Cerebellar nuclear complex (tissue), 1 donor: ENCODE data around the gene CERS6.

Experiments
- DNase-seq, 2 experiments: peaks; one replicate each; lab custom pipeline; 2025; lab: John Stamatoyannopoulos, UW

CERS6 gene

DNA sequence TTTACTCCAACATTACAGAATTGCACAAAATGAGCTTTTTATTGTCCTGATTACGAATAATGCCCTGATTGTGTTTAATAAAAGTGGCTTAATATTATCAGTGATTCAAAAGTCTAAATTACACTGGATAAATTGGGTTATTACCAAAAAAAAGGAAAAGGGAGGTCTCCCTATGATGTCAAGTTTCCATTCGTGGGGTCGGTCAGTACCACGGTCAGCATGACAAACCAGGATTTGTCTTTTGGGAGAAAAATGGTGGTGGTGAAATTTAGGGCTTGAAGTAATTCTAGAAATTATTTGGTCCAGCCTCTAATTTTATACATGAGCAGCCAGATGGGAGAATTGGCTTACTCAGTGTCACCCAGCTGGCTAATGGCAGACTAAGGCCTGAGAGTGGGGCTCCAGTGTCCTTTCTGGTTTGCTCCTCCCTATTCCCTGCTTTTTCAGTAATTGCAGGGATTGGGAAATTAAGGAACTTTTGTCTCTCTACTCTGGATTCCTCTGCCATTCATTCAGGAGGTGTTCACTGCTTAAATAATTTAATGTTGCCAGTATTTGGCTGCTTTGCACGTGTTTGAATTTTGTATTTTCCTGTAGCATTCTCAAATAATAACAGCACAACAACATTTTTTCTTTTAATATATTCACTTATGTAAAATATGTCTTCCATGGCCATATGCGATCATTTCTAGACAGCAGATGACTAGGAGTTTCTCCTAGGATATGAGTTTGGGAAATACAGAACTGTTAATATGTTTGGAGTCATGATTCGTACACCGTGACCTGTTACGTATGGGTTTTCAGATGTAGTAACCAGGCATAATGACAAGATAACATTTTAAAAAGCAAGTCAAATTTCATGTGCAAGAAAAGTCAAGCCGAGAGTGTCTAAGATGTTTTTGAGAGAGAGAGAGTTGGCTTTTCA, 217.5 kb downstream of the CERS6 start:
- DNase-seq = peak in 1 of 2 experiments; percentile 32

DNA sequence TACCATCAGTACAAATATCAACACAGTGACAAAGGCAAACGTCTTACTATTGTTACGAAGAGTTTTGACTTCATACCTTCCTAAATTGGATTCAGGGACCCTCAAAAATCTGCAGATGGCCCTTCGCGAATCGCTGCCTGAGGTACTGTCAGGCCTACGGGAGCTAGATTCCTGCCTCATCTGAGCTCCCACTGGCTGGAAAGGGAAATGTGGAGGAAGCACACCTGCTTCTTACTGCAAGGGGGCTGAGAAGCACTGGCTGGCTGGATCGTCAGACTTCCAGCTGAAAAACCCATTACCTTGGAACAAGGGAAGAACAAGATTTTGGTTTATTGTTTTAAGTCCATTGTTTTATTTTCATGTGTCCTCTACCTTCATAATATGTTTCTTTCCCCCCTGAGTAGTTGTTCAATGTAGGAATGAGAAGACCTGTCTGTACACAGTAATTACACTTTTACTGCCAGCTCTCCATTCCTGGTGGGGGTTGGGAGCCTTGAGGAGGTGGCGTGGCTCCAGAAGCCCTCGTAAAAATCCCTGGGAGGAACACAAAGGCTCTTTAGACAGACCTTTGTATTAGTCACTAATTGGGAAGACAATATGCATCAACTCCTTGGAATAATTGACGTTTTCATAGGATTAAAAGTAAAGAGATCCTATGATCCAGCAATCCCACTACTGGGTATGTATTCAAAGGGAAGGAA, 222.2 kb downstream of the CERS6 start:
- DNase-seq = no peak

DNA sequence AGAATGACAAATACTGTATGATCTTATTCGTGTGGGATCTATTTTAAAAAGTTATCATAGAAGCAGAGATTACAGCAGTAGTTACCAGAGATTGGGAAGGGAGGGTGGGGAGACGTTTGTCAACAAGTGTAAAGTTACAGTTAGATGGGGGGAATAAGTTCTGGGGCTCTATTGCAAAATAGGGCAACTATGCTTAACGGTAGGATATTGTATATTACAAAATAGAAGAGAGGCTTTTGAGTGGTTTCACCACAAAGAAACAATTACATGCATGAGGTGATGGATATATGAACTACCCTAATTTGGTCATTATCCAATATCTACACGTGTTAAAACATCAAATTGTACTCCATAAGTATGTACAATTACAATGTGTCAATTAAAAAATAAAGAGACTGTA, 223.0 kb downstream of the CERS6 start:
- no peak for DNase-seq

DNA sequence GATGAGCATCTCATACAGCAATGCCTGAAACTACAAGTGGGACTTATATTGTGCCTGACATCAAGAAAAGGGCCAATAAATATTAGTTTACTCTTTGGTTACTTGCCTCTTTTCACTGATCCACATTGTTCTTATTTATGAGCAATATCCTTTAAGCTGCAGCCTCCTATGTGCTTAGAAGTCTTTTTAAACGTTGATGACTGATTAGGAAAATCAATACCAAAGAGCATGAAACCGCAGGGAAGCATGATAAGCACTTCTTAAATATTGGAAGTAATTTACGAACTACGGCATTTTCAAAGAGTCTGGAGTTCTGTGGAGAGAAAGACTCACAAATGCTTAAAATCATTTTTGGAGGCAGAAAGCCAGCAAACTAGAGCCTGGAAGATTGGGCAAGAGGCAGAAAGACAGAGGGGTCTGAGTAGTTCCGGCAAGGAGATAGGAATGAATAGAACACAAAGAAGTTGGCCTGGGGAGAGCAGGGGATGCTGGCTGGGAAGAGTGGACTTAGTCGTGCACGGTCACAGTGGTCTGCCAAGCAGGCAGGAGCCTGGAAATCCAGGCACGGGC, 223.8 kb downstream of the CERS6 start:
- no peak for DNase-seq

DNA sequence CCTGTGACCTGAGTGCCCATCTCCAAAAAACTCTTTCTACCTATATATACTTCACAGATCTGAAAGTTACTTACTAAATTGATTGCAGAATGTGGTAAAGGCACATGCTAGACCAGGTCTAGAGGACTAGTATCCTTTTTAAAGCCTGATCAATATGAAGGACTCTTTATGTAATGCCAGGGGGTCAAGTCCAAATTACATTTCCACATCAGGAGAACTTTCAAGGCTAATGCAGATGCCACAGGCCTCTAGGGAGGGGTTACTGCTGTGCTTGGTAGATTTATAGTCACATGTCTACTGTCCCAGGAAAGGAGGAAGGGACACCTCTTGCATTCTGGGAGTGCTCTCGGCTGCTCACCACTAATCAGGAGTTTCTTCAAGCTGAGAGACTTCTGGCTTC, 227.9 kb downstream of the CERS6 start:
- no peak for DNase-seq

DNA sequence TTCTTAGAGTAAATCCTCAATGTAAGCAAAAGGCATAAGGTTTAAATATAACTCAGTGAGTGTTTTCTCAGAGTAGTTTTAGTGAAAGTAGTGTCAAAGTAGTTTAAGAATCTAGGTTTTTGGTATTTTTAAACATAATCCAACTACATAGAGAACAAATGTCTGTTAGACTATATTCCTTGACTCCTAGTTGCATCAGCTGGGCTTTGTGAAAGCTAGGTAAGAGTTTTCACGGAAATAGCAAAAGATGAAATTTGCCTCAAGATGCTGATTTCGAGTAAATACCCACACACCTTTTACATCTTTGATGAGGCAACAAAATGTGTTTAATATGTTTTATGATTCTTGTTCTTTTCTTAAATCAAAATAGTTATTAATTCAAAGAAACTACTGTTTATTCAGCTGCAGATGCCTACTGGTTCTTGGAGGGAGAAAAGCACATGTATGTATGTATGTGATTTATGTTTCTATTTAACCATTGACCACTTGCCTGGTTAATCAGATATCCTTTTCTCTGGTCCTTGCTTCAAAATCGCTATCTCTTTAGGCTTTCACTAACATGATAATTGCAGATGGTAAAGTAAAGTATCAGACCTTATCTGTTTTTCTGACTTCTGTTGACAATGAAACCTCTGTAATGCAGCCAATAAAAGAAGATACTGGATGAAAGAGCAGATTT, 229.0 kb downstream of the CERS6 start:
- no peak for DNase-seq

DNA sequence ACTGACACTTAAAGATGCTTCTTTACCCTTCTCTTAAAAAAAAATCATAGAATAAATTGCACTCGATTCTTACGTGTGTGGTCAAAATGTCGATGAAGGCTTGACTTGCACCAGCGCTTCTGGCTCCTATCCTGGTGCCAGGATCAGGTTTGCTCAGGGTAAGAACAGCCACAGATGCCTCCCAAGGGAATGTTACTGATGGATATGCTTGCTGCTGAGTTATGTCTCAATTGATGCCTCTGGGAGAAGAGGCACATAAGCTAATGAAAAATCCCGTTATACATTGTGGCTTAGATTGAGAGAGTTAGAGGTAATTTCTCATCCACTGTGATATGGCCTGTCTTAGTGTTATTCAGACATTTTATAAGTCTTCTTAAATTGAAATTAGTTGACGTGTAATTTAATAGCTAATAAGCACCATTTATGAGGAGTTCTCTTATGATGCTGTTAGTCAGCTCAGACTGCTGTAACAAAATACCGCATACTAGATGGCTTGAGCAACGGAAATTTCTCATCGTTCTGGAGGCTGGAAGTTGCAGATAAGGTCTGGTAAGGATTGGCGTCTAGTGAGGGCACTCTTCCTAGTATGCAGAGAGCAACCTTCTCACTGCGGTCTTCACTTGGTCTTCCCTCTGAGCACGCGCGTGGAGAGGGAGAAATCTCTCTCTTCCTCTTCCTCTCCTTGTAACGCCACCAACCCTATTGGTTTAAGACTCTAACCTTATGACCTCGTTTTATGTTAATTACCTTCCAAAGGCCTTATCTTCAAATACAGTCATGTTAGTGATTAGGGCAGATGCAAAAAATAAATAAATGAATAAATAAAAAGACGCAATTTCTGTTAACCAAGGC, 229.8 kb downstream of the CERS6 start:
- no peak for DNase-seq

DNA sequence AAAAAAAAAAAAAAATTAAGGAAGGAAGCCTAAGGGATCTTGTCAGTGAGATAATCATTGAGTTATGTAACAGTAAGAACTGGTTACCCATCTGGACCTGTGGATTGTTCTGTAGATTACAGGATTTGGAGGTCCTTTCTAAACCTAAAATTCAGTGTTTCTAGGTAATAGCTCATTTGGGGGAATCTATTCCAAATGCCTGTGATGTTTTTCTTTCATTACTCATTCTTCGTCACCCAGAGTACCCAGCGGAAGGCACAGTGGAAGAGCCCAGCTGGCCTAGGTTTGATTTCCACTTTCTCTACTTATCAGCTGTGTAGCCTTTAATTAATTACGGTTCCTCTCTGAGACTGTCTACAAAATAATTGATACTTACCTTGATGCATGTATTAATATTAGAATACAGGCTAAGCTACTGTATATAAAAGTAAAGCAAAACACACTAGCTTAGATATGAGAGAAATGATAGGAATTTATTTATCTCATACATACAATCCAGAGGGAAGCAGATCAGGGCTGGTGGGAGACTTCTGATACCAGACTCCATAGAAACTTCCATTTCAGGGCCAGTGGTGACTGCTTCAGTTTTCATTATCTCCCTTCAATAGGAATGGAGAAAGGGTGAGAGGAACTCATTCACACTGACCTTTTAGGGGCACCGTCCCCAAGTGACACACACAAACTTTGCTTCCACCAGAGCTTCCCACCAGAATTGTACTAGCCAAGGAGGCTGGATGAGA, 230.6 kb downstream of the CERS6 start:
- no peak for DNase-seq

DNA sequence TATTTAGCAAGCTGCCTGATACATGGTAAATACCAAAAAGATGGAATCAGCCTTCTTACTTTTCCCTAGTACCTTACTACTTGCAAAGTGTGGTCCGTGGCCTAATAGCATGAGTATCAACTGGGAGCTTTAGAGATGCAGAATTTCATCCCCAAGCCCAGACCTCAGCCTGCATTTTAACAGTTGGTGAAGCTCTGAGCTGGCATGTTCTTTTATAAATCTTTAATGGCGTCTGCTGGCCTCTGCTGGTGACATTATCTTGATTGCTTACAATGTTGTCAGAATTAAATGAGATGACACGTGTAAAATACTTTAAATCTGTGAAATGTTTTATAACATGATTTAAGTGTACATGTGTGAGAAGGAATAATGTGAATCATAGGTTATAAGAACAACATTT, 231.2 kb downstream of the CERS6 start:
- no peak for DNase-seq

DNA sequence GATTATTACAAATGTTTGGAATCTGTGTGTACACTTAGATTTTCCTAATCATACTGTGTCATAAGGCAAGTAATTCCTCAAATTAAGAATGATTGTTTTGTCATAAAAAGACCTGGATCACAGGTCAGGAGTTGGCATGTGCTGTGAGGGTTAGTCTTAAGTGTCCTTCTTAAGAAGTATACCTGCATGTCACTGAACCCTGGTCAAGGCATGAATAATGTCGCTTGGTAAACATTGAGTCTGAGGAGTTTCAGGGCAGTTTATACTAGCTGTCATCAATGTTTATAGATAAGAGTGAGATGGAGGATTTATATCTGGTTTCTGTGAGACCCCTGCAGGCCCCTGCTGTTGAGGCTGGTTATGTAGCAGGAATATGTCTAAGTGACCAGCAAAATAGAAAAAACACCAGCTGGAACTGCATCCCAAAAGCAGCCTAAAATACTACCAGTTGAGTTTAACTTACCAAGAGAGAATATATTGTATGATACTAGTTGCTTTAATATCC, 234.4 kb downstream of the CERS6 start:
- DNase-seq = no peak

DNA sequence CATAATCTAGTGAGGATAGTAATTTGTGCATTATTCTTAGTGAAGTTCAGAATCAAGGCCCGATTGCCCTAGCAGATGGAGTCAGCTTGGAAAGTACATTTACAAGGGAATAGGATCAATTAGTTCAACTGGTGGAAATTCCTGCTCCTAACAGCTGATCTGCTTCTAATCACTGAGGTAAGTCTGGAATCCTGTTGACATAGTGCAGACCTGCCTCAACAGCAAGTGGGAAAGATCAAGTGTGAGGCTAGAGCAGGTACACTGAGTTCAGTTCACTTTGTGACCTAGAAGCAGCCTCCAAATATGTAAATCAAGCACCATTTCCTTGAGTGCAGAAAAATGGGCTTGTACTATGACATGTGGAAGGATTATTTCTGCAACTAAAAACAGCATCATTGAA, 235.1 kb downstream of the CERS6 start:
- DNase-seq = no peak

DNA sequence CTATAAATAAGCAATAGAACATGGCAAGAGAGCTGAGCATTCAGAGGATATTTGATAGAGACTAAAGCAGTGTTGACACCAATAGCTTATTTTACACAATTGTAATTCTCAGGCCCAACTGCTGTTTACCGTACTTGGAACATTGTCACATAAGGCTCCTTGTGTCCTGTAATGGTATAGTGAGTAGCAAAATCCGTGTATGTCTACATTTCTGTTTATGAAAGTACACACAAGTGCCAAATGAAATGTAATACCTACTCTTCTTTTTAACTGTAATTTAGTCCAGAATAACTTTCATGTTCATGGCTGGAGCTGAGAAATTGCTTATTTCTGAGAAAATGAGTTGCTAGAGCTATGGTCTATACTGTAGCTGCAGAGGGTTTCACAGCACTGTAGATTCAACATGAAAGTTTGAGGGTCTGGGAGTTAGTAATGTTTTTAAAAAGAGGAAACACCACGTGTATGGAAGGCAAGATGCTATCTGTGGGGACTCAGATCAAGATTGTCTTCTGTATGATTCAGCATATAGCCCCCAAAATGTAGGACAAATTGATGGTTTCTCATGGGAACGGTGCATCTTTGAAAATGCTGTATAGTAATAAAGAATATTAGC, 236.2 kb downstream of the CERS6 start:
- DNase-seq = no peak

DNA sequence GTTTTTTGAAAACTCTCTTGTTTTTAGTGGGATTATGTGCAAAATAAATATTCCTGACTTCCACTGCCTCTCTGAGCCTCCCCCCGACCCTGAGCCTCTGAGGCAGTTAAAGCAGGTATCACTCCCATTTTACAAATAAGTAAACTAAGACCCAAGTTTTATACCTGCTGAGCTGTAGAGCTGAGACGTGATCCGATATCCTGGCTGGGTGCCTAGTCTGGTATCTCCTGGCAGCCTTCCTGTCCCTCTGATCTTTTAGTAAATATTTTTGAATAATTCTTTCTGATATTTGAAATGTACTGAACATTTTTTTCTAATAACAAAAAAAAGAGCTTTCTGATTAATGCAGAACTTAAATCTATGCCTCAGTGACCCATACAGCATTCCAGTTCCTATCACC, 238.1 kb downstream of the CERS6 start:
- no peak for DNase-seq

DNA sequence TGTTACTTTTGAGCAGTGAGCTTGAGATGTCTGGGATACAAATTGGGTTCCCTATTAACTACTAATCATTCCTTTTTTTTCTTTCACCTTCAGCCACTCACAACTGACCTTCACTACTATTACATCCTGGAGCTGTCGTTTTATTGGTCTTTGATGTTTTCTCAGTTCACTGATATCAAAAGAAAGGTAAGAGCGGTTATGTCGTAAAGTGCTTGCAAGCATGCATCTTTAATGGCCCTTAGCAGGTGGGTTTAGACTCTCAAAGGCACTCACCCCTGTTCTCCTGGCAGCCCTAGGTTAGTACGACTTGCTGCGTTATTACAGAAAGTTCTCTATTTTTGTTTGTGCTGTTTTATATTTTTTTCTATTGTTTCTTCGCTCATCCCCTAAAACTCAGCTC, 238.8 kb downstream of the CERS6 start:
- DNase-seq = no peak

DNA sequence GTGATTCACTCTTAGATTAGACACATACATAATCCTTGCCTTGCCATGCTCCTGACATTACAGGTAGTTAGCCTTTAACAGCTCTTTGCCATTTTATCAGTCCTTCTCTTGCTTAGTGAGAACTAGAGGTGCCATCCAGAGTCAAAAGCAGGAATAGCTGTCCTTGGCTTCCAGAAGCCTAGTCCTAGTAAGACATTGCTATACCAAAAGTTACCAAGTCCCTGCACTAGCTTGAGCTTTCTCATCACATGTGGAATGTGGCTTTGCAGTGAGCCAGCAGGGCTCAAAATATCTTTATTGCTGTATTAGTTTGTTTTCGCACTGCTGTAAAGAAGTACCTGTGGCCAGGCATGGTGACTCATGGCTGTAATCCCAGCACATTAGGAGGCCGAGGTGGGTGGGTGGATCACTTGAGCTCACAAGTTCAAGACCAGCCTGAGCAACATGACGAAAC, 241.6 kb downstream of the CERS6 start:
- DNase-seq = no peak

DNA sequence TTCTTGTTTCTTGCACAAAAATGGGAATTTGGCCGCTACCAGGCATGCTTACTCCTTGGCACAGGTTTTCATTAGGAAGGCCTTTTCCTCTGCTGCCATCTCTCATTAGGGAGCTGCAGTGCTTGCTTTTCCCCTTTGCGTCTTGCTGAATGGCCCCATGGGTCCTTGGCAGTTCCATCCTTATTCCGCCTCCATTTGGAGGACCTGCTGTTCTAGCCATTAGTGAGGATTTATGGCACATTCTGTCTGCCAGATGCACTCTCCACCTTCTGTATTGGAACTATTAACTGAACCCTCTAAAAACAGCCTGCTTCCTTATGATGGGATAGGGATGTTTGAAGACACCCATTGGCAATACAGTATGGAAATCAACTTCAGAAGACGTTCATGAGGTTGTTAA, 242.9 kb downstream of the CERS6 start:
- DNase-seq = peak in 1 of 2 experiments; percentile 47

DNA sequence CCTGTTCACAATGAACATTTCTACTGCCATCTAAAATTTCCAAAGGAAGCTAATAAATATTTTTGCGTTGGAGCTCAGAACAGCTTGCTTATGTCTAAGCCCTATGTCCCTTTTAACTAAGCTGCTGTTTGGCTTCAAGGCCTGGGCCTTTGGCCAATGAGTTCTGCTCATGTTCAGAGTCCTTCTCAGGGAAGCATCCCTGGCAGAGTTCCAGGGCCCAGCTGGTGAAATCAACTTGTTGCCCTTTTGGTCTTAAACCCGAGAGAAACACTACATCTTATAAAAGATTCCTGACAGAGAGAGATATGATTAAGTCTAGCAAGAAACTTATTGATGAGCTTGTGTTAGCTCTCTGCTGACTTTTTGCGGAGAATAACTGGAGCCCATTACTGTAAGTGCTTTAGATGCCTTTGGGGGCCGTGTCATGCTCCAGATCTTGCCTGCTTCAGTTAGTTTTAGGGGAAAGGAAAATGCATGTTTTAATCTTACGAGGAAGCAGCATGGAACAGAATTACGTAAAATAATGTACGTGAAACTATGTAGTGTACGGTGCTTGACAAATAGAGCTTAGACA, 243.9 kb downstream of the CERS6 start:
- no peak for DNase-seq

DNA sequence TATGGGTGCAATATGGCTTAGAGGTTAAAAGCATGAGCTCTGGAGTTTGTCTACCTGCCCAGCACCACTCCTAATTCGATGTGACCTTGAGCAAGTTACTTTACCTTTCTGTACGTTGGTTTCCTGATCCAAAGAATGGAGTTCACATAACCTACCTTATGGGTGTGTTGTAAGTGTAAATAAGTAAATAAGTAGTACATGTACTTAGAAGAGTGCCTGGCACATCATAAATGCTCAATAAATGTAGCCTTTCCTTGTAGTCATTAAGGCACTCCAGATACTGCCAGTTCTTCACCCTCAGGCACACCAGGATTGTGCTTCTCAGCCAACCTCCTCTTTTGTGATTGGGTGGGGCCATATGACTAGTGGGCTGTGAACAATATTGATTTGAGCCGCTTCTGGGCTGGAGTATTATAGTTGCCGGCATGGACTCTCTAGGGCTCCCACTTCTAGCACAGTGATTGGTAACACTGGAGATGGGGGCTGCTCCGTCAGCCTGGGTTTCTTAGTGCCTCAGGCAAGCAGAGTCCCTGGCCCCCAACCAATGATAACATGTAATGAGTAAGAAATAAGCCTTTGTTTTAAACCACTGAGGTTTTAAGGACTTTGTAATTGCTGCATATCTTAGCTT, 244.7 kb downstream of the CERS6 start:
- DNase-seq = no peak

DNA sequence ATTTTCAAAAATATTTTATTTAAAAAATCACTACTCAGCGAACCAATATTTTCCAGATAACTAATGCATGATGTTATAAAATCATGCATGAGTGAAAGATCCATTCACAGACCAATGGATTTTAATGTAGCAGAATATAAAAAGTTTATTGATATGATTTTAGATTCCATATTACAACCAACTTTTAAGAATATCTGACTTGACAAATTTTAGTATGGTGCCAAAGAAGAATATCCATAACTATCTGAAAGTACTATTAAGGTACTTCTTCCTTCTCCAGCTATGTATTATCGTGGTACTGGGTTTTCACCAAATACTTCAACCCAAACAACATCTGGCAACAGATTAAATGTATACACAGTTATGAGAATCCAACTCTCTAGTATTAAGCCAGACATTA, 246.5 kb downstream of the CERS6 start:
- DNase-seq = no peak
